NCI-H748 (cell line): Measurements from ENCODE around the gene SLC25A13.

Experiments
- DNase-seq: peaks from one replicate; lab custom pipeline; 2025; ENCODE audit not compliant: unreplicated experiment; lab: John Stamatoyannopoulos, UW

Gene SLC25A13

DNA sequence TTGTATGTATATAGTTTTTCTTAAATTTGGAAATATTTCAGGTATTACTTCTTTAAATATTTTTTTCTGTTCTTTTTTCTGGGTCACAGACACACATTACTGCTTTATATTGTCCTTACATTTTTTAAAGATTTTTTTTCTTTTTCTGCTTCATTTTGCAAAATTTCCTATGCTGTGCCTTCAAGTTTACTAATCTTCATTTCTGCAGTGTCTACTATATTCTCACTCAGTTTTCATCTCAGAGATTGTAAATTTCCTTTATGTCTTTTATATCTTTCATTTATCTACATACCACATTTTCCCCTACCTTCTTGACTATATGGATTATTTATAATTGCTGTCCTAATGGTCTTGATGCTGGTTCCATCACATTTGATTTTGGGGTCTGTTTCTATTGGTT is 210.5 kb downstream of the SLC25A13 start:
- DNase-seq = no peak

DNA sequence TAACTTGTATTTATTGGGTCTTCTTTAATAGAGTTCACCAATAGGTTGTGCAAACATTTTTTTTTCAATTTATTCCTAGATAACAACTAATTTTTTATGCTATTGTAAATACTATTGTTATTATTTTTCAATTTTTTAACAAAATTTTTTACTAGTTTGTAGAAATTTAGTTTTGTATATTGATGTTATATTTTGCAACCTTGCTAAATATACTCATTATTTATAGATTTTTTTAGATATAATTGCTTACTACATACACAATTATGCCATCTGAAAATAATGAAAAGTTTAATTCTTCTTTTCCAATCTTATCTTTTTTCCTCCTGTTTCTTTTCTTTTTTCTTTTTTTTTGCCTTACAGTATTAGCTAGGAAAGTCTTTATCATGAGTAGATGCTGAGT is 216.9 kb downstream of the SLC25A13 start:
- DNase-seq = no peak

GRCh38 chr7:96102096-96102811 is 219.6 kb downstream of the SLC25A13 start:
- no peak for DNase-seq

DNA sequence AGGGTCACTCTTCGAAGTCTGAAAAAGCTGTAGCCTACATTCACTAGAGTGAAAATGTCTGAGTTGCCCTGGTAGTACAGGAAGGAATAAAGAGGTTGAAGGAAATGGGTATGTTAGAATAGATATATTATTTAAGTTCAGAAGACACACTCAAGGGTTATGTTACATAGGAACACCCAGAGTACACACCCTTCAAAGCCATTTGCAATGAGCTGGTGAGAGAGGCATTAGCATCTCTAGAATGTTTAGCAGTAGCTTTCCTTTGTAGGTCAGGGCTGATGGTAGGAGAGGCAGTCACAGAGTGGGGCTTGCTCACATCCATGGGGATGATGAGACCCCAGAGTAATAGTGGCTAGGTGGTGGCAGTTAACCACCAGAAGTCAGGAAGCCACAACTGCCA is 221.2 kb downstream of the SLC25A13 start:
- DNase-seq = no peak

- DNase-seq = no peak
These were observed 224.1 kb downstream of the SLC25A13 start for GRCh38 chr7:96097835-96098234.

- peak; percentile 27 for DNase-seq
These were observed 228.5 kb downstream of the SLC25A13 start for GRCh38 chr7:96093435-96093834.

DNA sequence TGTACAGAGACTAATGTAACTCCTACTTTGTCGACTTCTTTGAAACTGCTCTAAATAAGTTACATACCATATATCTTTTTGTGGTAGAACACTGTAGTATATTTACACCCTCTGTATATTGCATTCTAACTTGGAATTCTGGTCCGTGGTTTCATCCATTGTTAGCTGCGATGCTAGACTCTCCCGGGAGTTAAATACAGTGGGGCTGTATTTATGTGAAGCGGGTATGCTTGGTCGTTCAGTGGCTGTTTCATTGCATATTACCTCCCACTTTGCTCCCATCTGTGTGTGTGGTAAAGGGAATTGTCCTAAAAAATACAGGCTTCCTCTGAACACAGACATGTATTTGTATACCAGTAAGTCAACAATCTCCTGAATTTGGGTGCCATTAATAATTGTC is 231.1 kb downstream of the SLC25A13 start:
- DNase-seq = peak; percentile 95

DNA sequence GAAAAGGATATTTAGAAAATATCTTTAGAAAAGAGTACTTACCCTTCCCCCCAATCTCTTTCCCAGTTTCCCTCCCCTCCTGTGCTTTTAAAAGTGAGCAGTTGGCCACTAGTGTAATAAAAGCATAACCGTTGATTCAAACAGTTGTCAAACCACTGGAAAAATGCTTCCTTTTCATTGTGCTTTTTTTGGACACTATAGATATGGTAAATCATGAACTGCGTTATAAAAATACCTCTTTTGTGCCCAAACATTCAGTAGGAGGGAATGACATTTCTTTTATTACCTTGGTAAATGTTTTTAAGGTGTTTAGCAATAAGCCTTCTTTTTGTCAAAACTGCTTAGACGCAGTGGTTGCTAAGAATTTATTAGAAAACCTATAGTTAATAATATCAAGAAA is 232.4 kb downstream of the SLC25A13 start:
- DNase-seq = peak; percentile 65

DNA sequence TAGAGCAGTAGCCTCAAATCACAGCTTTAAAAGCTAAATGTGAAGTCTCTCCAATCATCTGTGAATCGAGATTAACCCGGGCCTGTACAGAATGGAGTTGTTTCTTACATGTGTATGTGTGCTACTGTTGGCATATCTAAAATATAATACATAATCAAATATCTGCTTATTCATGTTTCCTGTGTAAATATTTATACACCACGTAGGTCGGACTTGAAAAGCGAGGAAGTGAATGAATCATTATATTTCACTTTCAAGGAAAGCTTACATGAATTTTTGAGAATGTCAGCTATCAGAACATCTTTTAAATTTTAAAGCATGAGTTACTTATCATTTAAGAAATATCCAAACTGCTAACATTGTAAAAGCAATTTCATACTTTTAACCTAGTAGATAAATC is 233.3 kb downstream of the SLC25A13 start:
- DNase-seq = peak; percentile 66

DNA sequence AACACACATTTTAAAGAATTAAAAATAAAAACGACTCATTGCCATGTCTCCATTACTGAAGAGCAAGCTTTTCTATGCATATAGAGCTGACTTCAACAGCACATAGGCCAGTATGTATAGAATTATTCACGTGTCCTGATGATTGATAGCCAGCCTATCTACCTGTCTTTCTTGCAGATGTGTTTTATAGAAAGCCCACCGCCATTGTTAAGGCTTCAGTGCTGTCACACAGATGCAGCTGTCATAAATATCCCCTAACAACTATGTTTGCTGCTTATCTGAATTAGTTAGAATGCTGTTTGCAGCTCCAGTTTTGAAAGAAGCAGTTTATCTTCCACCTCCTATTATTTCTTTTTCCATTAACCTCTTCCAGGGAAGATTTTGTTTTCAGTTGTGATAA is 235.9 kb downstream of the SLC25A13 start:
- DNase-seq = peak; percentile 98

GRCh38 chr7:96084881-96085553 is 236.9 kb downstream of the SLC25A13 start:
- peak; percentile 99 for DNase-seq

DNA sequence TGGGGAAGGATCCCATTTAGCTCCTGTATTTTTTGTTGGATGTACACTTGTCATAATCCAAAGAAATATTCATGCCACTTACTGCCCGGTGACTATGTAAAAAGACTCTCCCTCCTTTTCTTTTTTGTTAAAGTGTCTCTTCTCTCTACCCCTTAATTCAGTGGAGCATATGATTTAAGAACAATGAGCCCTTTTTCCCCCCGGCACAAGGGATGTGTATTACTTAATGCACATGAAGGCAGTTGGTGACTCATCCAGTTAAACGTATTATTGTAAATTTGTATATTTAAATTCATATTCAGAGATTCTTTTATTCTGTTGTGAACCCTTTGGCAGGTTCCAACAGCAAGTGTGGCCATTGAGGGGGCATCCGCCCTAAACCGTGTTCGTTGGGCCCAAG is 241.9 kb downstream of the SLC25A13 start:
- DNase-seq = peak; percentile 88

DNA sequence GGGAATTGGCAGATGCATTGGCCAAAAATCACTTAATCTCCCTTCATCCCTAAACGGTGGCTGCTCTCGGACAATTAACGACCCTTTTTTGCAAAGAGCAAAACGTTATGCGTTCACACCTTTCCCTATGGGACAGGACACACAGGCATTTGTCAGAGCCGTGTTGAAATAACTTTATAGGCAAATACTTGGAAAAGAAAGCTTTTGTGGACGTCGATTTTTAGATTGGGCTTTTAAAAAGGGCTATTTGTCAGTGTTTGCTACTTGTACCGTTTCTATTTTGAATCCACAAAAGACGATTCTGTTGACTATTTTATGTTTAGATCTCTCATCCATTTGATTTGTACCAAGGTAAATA is 245.6 kb downstream of the SLC25A13 start:
- peak; percentile 93 for DNase-seq

- peak; percentile 94 for DNase-seq
These were observed 246.2 kb downstream of the SLC25A13 start for GRCh38 chr7:96075510-96076349.

GRCh38 chr7:96074871-96075270 is 247.0 kb downstream of the SLC25A13 start:
- DNase-seq = no peak
